ENCODE data around the gene LOXHD1.

Gene LOXHD1, protein sequence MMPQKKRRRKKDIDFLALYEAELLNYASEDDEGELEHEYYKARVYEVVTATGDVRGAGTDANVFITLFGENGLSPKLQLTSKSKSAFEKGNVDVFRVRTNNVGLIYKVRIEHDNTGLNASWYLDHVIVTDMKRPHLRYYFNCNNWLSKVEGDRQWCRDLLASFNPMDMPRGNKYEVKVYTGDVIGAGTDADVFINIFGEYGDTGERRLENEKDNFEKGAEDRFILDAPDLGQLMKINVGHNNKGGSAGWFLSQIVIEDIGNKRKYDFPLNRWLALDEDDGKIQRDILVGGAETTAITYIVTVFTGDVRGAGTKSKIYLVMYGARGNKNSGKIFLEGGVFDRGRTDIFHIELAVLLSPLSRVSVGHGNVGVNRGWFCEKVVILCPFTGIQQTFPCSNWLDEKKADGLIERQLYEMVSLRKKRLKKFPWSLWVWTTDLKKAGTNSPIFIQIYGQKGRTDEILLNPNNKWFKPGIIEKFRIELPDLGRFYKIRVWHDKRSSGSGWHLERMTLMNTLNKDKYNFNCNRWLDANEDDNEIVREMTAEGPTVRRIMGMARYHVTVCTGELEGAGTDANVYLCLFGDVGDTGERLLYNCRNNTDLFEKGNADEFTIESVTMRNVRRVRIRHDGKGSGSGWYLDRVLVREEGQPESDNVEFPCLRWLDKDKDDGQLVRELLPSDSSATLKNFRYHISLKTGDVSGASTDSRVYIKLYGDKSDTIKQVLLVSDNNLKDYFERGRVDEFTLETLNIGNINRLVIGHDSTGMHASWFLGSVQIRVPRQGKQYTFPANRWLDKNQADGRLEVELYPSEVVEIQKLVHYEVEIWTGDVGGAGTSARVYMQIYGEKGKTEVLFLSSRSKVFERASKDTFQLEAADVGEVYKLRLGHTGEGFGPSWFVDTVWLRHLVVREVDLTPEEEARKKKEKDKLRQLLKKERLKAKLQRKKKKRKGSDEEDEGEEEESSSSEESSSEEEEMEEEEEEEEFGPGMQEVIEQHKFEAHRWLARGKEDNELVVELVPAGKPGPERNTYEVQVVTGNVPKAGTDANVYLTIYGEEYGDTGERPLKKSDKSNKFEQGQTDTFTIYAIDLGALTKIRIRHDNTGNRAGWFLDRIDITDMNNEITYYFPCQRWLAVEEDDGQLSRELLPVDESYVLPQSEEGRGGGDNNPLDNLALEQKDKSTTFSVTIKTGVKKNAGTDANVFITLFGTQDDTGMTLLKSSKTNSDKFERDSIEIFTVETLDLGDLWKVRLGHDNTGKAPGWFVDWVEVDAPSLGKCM (N-terminal part only)

GRCh38 chr18:46657115-46657955 lies at the start of gene LOXHD1:
Gene LOXHD1, minus strand, starts transcription at chr18:46657220. Its CDS starts 187 bp downstream, at chr18:46657033.
- Histone ChIP-seq H3K9me3 (ENCODE audit: control insufficient read depth in 2 of 2, low read length in 2 of 2) (no peaks in the 10 kb centered on the region), H3K4me1 (ENCODE audit: control insufficient read depth in 2 of 2, insufficient read depth in 2 of 2, low read length in 2 of 2) (no peaks in the 10 kb centered on the region), H3K27ac (ENCODE audit: low read depth in 2 of 2, low read length in 2 of 2) (no peak within 1 kb of the TSS), H3K27me3 (ENCODE audit: control insufficient read depth in 2 of 2, insufficient read depth in 2 of 2, low read length in 2 of 2) (peaks cover 0 to 3% of the 10 kb centered on the region in 2 donors), H3K36me3 (ENCODE audit: control insufficient read depth in 2 of 2, insufficient read depth in 2 of 2, low read length in 2 of 2) (no peaks in the 10 kb centered on the region), H3K9ac (ENCODE audit: low read depth in 1 of 2, low read length in 2 of 2) (no peak within 1 kb of the TSS), H3K4me3 (ENCODE audit: low read length in 2 of 2) (no peak within 1 kb of the TSS)

GRCh38 chr18:46705521-46705920 lies 48.5 kb upstream of the LOXHD1 start:
- H3K9ac ChIP-seq (ENCODE audit: low read depth in 1 of 2, low read length in 2 of 2): no peak overlapping the region
- H3K4me3 ChIP-seq (ENCODE audit: low read length in 2 of 2): no peak overlapping the region
- H3K27me3 ChIP-seq (ENCODE audit: control insufficient read depth in 2 of 2, insufficient read depth in 2 of 2, low read length in 2 of 2): no peaks in the 10 kb centered on the region
- no peaks in the 10 kb centered on the region for H3K9me3 ChIP-seq (ENCODE audit: control insufficient read depth in 2 of 2, low read length in 2 of 2)
- no peaks in the 10 kb centered on the region for H3K36me3 ChIP-seq (ENCODE audit: control insufficient read depth in 2 of 2, insufficient read depth in 2 of 2, low read length in 2 of 2)
- no peaks in the 10 kb centered on the region for H3K4me1 ChIP-seq (ENCODE audit: control insufficient read depth in 2 of 2, insufficient read depth in 2 of 2, low read length in 2 of 2)
- no peak overlapping the region for H3K27ac ChIP-seq (ENCODE audit: low read depth in 2 of 2, low read length in 2 of 2)

DNA sequence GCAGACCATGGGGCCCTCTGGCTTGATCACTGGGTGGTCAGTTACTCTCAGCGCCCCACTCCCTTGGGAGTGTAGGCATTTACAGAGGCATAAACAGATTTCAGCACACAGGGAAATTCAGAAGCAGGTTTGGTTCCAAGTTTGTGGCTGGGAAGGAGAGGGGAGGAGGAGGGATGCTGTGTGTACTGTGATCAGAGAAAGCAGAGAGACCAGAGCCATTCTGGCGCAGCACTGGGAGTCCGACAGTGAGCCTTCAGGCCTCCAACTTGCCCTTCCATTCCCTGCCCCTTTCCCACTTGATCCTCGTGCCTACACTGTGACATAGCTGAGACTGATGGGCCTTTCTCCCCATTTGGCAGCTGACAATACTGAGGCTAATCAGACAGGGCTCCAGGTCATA lies 47.8 kb upstream of the LOXHD1 start:
- Histone ChIP-seq H3K27me3 (ENCODE audit: control insufficient read depth in 2 of 2, insufficient read depth in 2 of 2, low read length in 2 of 2) (no peaks in the 10 kb centered on the region), H3K27ac (ENCODE audit: low read depth in 2 of 2, low read length in 2 of 2) (no peak overlapping the region), H3K4me3 (ENCODE audit: low read length in 2 of 2) (no peak overlapping the region), H3K36me3 (ENCODE audit: control insufficient read depth in 2 of 2, insufficient read depth in 2 of 2, low read length in 2 of 2) (no peaks in the 10 kb centered on the region), H3K9ac (ENCODE audit: low read depth in 1 of 2, low read length in 2 of 2) (no peak overlapping the region), H3K4me1 (ENCODE audit: control insufficient read depth in 2 of 2, insufficient read depth in 2 of 2, low read length in 2 of 2) (no peaks in the 10 kb centered on the region), H3K9me3 (ENCODE audit: control insufficient read depth in 2 of 2, low read length in 2 of 2) (no peaks in the 10 kb centered on the region)

- H3K36me3 ChIP-seq (ENCODE audit: control insufficient read depth in 2 of 2, insufficient read depth in 2 of 2, low read length in 2 of 2): no peaks in the 10 kb centered on the region
- H3K4me1 ChIP-seq (ENCODE audit: control insufficient read depth in 2 of 2, insufficient read depth in 2 of 2, low read length in 2 of 2): no peaks in the 10 kb centered on the region
- no peaks in the 10 kb centered on the region for H3K9me3 ChIP-seq (ENCODE audit: control insufficient read depth in 2 of 2, low read length in 2 of 2)
- no peak overlapping the region for H3K4me3 ChIP-seq (ENCODE audit: low read length in 2 of 2)
- no peak overlapping the region for H3K9ac ChIP-seq (ENCODE audit: low read depth in 1 of 2, low read length in 2 of 2)
- no peaks in the 10 kb centered on the region for H3K27me3 ChIP-seq (ENCODE audit: control insufficient read depth in 2 of 2, insufficient read depth in 2 of 2, low read length in 2 of 2)
- no peak overlapping the region for H3K27ac ChIP-seq (ENCODE audit: low read depth in 2 of 2, low read length in 2 of 2)
Measured at GRCh38 chr18:46704189-46704588, 47.2 kb upstream of the LOXHD1 start.

DNA sequence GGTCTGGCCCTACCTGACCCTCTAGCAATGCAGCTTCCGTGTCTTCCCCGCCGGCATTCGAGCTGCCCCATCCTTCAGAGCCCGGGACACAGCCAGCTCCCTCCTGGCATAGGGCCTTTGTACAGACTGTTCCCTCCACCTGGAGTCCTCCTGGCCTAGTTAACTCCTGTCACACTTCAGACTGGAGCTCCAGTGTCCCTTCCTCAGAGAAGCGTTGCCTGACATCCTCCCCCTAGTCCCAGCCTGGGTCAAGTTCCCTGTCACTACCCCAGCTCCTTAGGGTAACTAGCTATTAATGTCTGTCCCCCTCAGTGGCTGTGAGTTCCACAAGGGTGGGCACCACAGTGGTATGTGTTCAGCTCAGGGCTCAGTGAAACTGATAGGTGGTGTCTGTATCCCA lies 45.5 kb upstream of the LOXHD1 start:
- H3K36me3 ChIP-seq (ENCODE audit: control insufficient read depth in 2 of 2, insufficient read depth in 2 of 2, low read length in 2 of 2): no peaks in the 10 kb centered on the region
- H3K27me3 ChIP-seq (ENCODE audit: control insufficient read depth in 2 of 2, insufficient read depth in 2 of 2, low read length in 2 of 2): no peaks in the 10 kb centered on the region
- H3K9me3 ChIP-seq (ENCODE audit: control insufficient read depth in 2 of 2, low read length in 2 of 2): no peaks in the 10 kb centered on the region
- H3K4me3 ChIP-seq (ENCODE audit: low read length in 2 of 2): no peak overlapping the region
- H3K4me1 ChIP-seq (ENCODE audit: control insufficient read depth in 2 of 2, insufficient read depth in 2 of 2, low read length in 2 of 2): no peaks in the 10 kb centered on the region
- no peak overlapping the region for H3K27ac ChIP-seq (ENCODE audit: low read depth in 2 of 2, low read length in 2 of 2)
- no peak overlapping the region for H3K9ac ChIP-seq (ENCODE audit: low read depth in 1 of 2, low read length in 2 of 2)

DNA sequence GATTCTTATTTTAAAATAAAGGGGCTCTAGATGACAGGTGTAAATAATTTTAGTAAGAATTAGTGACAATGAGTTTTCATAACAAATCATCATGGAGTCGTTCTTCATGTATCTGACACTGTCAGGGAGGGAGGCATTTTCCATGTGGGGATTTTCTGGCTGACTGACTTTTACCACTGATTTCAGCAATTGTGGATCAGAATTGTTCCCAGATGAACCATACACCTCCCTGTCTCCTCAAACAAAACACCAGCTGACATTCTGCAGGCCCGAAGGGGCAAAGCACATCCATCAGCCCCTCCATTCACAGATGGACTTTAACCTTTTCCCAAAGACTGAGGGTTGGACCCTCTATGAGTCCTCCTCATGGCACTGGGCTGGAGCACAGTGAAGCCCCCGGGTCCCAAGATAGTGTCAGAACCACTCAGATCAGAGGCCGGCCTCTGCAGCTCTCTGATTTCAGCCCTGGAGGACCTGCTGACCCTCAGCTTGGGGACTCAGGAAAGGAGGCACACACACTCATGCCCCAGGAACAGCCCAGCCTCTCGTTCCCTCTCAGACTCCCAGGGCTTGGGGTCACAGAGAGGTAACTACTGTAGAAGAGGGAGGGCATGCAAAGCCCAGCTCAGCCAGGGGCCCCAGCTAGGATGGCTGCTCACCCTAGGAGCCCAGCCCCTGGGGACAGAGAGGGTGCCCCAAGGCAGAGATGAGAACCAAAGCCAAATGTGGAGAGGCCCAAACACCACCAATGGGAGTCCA lies 43.2 kb upstream of the LOXHD1 start:
- no peaks in the 10 kb centered on the region for H3K4me1 ChIP-seq (ENCODE audit: control insufficient read depth in 2 of 2, insufficient read depth in 2 of 2, low read length in 2 of 2)
- H3K9ac ChIP-seq (ENCODE audit: low read depth in 1 of 2, low read length in 2 of 2): no peak overlapping the region
- no peak overlapping the region for H3K27ac ChIP-seq (ENCODE audit: low read depth in 2 of 2, low read length in 2 of 2)
- no peaks in the 10 kb centered on the region for H3K36me3 ChIP-seq (ENCODE audit: control insufficient read depth in 2 of 2, insufficient read depth in 2 of 2, low read length in 2 of 2)
- no peak overlapping the region for H3K4me3 ChIP-seq (ENCODE audit: low read length in 2 of 2)
- no peaks in the 10 kb centered on the region for H3K9me3 ChIP-seq (ENCODE audit: control insufficient read depth in 2 of 2, low read length in 2 of 2)
- H3K27me3 ChIP-seq (ENCODE audit: control insufficient read depth in 2 of 2, insufficient read depth in 2 of 2, low read length in 2 of 2): no peaks in the 10 kb centered on the region

- no peak overlapping the region for H3K4me3 ChIP-seq (ENCODE audit: low read length in 2 of 2)
- H3K27ac ChIP-seq (ENCODE audit: low read depth in 2 of 2, low read length in 2 of 2): no peak overlapping the region
- no peaks in the 10 kb centered on the region for H3K27me3 ChIP-seq (ENCODE audit: control insufficient read depth in 2 of 2, insufficient read depth in 2 of 2, low read length in 2 of 2)
- no peak overlapping the region for H3K9ac ChIP-seq (ENCODE audit: low read depth in 1 of 2, low read length in 2 of 2)
- no peaks in the 10 kb centered on the region for H3K36me3 ChIP-seq (ENCODE audit: control insufficient read depth in 2 of 2, insufficient read depth in 2 of 2, low read length in 2 of 2)
- H3K4me1 ChIP-seq (ENCODE audit: control insufficient read depth in 2 of 2, insufficient read depth in 2 of 2, low read length in 2 of 2): no peaks in the 10 kb centered on the region
- H3K9me3 ChIP-seq (ENCODE audit: control insufficient read depth in 2 of 2, low read length in 2 of 2): no peaks in the 10 kb centered on the region
Measured at GRCh38 chr18:46696702-46697101, 39.7 kb upstream of the LOXHD1 start.

DNA sequence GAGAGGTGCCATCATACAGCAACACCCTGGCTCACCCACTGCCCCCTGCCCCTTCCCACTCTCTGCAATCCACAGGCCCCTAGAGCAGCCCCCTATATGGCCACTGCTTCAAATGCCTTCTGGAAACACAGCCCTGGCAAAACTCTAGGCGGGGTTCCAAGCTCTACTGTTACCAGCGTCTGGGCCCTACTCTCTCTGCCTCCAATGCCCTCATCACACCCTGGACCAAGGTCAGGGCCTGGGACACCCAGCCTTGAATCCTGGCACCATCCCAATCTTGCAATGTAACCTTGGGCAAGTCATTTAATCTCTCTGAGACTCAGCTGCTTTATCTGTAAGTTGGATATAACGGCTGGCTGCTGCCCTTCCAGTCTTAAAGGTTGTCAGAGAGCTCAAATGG lies 39.2 kb upstream of the LOXHD1 start:
- H3K9ac ChIP-seq (ENCODE audit: low read depth in 1 of 2, low read length in 2 of 2): no peak overlapping the region
- no peak overlapping the region for H3K4me3 ChIP-seq (ENCODE audit: low read length in 2 of 2)
- no peak overlapping the region for H3K27ac ChIP-seq (ENCODE audit: low read depth in 2 of 2, low read length in 2 of 2)
- H3K9me3 ChIP-seq (ENCODE audit: control insufficient read depth in 2 of 2, low read length in 2 of 2): no peaks in the 10 kb centered on the region
- H3K4me1 ChIP-seq (ENCODE audit: control insufficient read depth in 2 of 2, insufficient read depth in 2 of 2, low read length in 2 of 2): no peaks in the 10 kb centered on the region
- no peaks in the 10 kb centered on the region for H3K36me3 ChIP-seq (ENCODE audit: control insufficient read depth in 2 of 2, insufficient read depth in 2 of 2, low read length in 2 of 2)
- H3K27me3 ChIP-seq (ENCODE audit: control insufficient read depth in 2 of 2, insufficient read depth in 2 of 2, low read length in 2 of 2): no peaks in the 10 kb centered on the region

- Histone ChIP-seq H3K36me3 (ENCODE audit: control insufficient read depth in 2 of 2, insufficient read depth in 2 of 2, low read length in 2 of 2) (no peaks in the 10 kb centered on the region), H3K4me1 (ENCODE audit: control insufficient read depth in 2 of 2, insufficient read depth in 2 of 2, low read length in 2 of 2) (no peaks in the 10 kb centered on the region), H3K9ac (ENCODE audit: low read depth in 1 of 2, low read length in 2 of 2) (no peak overlapping the region), H3K9me3 (ENCODE audit: control insufficient read depth in 2 of 2, low read length in 2 of 2) (no peaks in the 10 kb centered on the region), H3K27me3 (ENCODE audit: control insufficient read depth in 2 of 2, insufficient read depth in 2 of 2, low read length in 2 of 2) (no peaks in the 10 kb centered on the region), H3K27ac (ENCODE audit: low read depth in 2 of 2, low read length in 2 of 2) (no peak overlapping the region), H3K4me3 (ENCODE audit: low read length in 2 of 2) (no peak overlapping the region)
Measured at GRCh38 chr18:46693996-46694395, 37.0 kb upstream of the LOXHD1 start.

Measured in mucosa of rectum (tissue), 2 donors.